Loucy (cell line): Measurements from ENCODE around the gene CD6.

ENCODE experiments used
- H2AFZ ChIP-seq: fragments of 200-600 bp; sonication (generic); 2 replicates; pipeline ENCODE4 v1.6.0; 2016; ENCODE audit warnings: antibody characterized with exemption, mild to moderate bottlenecking, low read length, moderate library complexity
- H3F3A ChIP-seq: fragments of 200-600 bp; 2 replicates; pipeline ENCODE4 v1.6.0; 2016; ENCODE audit warnings: antibody characterized with exemption, low read depth, mild to moderate bottlenecking
- H3K27me3 ChIP-seq: fragments of 200-600 bp; sonication (generic); 2 replicates; pipeline ENCODE4 v1.6.1; 2014; ENCODE audit warnings: low read length, mild to moderate bottlenecking; ENCODE audit not compliant: insufficient read depth, poor library complexity, severe bottlenecking
- H3K36me3 ChIP-seq: fragments of 200-600 bp; sonication (generic); 2 replicates; pipeline ENCODE4 v1.6.1; 2016; ENCODE audit warnings: low read length; ENCODE audit not compliant: insufficient read depth
- H3K4me1 ChIP-seq: fragments of 200-600 bp; sonication (generic); 2 replicates; pipeline ENCODE4 v1.5.1; 2014; ENCODE audit warnings: low read length, mild to moderate bottlenecking; ENCODE audit not compliant: insufficient read depth, poor library complexity, severe bottlenecking
- H3K4me2 ChIP-seq: fragments of 200-600 bp; sonication (generic); 2 replicates; pipeline ENCODE4 v1.6.0; 2014; ENCODE audit warnings: antibody characterized with exemption, low read length, low read depth, mild to moderate bottlenecking; ENCODE audit not compliant: poor library complexity, severe bottlenecking
- H3K4me3 ChIP-seq: fragments of 200-600 bp; sonication (generic); 2 replicates; pipeline ENCODE4 v1.5.1; 2014; ENCODE audit warnings: low read length, mild to moderate bottlenecking, mixed read lengths; ENCODE audit not compliant: poor library complexity, severe bottlenecking
- H3K79me2 ChIP-seq: fragments of 200-600 bp; sonication (generic); 2 replicates; pipeline ENCODE4 v1.6.1; 2014; ENCODE audit warnings: low read length; ENCODE audit not compliant: insufficient read depth
- H3K9ac ChIP-seq: fragments of 200-600 bp; sonication (generic); 2 replicates; pipeline ENCODE4 v1.6.0; 2014; ENCODE audit warnings: mild to moderate bottlenecking, low read depth, low read length, moderate library complexity; ENCODE audit not compliant: poor library complexity, severe bottlenecking
- H3K9me2 ChIP-seq: fragments of 200-600 bp; sonication (generic); replicated peaks from 2 replicates; pipeline ENCODE4 v1.6.1; 2016; ENCODE audit warnings: low read depth, low read length, mixed read lengths
- H3K9me3 ChIP-seq: fragments of 200-600 bp; sonication (generic); 2 replicates; pipeline ENCODE4 v1.6.1; 2014; ENCODE audit warnings: mild to moderate bottlenecking, antibody characterized with exemption, low read length, low read depth; ENCODE audit not compliant: insufficient read depth
- H4K20me1 ChIP-seq: fragments of 200-600 bp; sonication (generic); 2 replicates; pipeline ENCODE4 v1.6.0; 2014; ENCODE audit warnings: antibody characterized with exemption, low read length, mild to moderate bottlenecking; ENCODE audit not compliant: insufficient read depth, poor library complexity, severe bottlenecking
- CTCF ChIP-seq: fragments of 200-600 bp; sonication (generic); conservative IDR thresholded peaks from 2 replicates; pipeline ENCODE4 v1.5.1; 2014; ENCODE audit warnings: mild to moderate bottlenecking, antibody characterized with exemption, low read length
- EZH2phosphoT487 ChIP-seq: fragments of 200-600 bp; IDR thresholded peaks from 2 replicates; pipeline ENCODE4 v1.6.1; 2018; ENCODE audit warnings: antibody characterized with exemption, mild to moderate bottlenecking, moderate library complexity, borderline replicate concordance

The CD6 gene

DNA sequence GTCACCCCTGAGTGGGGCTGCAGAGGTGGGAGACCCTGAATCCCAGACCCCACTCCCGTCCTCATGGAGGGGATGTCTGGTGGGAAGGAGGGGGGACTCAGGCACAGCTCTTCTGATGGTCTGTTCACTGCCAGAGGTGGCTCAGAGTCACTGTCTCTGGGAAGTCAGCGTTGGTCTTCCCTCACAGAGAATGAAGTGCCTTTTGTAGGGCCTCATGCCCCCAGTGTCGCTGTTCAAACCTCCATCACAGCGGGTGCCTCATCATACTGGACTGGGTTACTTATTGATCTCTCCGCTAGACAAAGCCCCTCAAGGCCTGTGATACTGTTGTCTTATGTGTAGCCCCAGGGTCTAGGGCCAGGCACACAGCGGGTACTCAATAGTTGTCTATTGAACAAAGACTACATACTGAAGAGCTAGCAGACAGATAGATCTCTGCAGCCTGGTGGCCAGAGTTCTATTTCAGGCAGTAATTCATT lies 41.3 kb downstream of the CD6 start:
- H3K9me3 ChIP-seq = no peaks in the 10 kb centered on the region
- H3K79me2 ChIP-seq = no peaks in the 10 kb centered on the region
- no peaks in the 10 kb centered on the region for H4K20me1 ChIP-seq
- no peak overlapping the region for H3K4me2 ChIP-seq
- H3F3A ChIP-seq = no peaks in the 10 kb centered on the region
- H3K4me3 ChIP-seq = no peak overlapping the region
- no peaks in the 10 kb centered on the region for H3K9me2 ChIP-seq
- H3K9ac ChIP-seq = no peak overlapping the region
- no peaks in the 10 kb centered on the region for H3K36me3 ChIP-seq
- TF ChIP-seq CTCF (no peak), EZH2phosphoT487 (no peak)
- no peak overlapping the region for H2AFZ ChIP-seq
- no peaks in the 10 kb centered on the region for H3K27me3 ChIP-seq
- no peaks in the 10 kb centered on the region for H3K4me1 ChIP-seq

- no peaks in the 10 kb centered on the region for H3K36me3 ChIP-seq
- peaks cover 9% of the 10 kb centered on the region for H3K4me1 ChIP-seq
- H3K27me3 ChIP-seq = no peaks in the 10 kb centered on the region
Observed at GRCh38 chr11:61018059-61018458, 46.6 kb downstream of the CD6 start.

DNA sequence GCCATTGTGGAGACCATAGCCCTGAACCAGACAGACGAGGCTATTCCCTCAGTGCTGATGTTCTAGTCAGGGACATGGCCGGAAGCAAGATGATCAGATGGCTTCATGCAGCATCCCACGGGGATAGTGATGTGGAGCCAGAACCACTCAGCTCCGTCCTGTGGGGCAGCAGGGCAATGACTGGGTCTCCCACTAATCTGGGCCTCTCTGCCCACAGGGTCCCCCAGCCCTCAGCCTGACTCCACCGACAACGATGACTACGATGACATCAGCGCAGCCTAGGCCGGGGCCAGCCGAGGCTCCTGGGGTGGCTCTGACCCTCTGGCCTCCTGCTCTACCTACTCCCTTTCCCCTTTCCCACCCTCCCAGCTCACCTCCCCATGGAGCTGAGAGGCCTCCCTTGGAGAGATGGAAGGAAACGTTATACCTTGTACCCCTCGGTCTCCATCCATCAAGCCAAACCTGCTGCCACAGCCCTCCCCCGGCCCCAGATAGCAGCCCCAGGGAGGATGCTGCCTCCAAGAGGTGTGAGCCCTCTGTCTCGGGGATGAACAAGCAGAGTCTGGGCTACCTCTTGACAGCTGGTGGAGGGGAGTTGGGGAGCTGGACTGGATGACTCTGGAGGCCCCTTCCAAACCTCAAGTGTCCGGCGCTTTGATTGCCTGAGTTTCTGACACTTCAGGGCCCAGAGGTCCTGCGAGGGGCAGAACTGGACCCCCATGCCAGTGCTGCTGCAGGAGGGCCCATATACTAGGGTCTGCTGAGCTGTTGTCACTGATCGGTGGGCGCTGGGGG lies 47.8 kb downstream of the CD6 start:
- TF ChIP-seq EZH2phosphoT487 (no peak), CTCF (no peak)
- H3K27me3 ChIP-seq = no peaks in the 10 kb centered on the region
- no peaks in the 10 kb centered on the region for H3K79me2 ChIP-seq
- H3K4me3 ChIP-seq = no peak overlapping the region
- H2AFZ ChIP-seq = no peak overlapping the region
- H3K4me1 ChIP-seq = peaks cover 9% of the 10 kb centered on the region
- H3K9me2 ChIP-seq = no peaks in the 10 kb centered on the region
- no peak overlapping the region for H3K9ac ChIP-seq
- no peaks in the 10 kb centered on the region for H3K9me3 ChIP-seq
- H3K4me2 ChIP-seq = no peak overlapping the region
- no peaks in the 10 kb centered on the region for H3K36me3 ChIP-seq
- H4K20me1 ChIP-seq = no peaks in the 10 kb centered on the region
- H3F3A ChIP-seq = no peaks in the 10 kb centered on the region

More at GRCh38 chr11:61018059-61018458, 46.6 kb downstream of the CD6 start:
- Histone ChIP-seq H4K20me1 (no peaks in the 10 kb centered on the region), H3K9ac (no peak overlapping the region), H3K4me3 (no peak overlapping the region), H3K4me2 (no peak overlapping the region), H3K9me3 (no peaks in the 10 kb centered on the region), H3K9me2 (no peaks in the 10 kb centered on the region), H3F3A (no peaks in the 10 kb centered on the region), H2AFZ (no peak overlapping the region), H3K79me2 (no peaks in the 10 kb centered on the region)
- no peak for TF ChIP-seq EZH2phosphoT487
- no peak for TF ChIP-seq CTCF
